OCI-LY3 (cell line): ENCODE results near the gene C19orf81.
"Not testable (repeated sequence)": the region's sequence is repeated elsewhere in the genome, so short reads cannot be mapped to it uniquely, and the experiment has no call there.

Source experiments
- EZH2phosphoT487 ChIP-seq: fragments of 200-600 bp; shearing (Covaris generic); IDR thresholded peaks from 2 replicates; pipeline ENCODE4 v1.6.1; 2018; ENCODE audit warnings: antibody characterized with exemption, mixed run types, low read depth
- TF ChIP-seq, protein P1 (sequence below): fragments of 200-600, 300-600 bp; sonication (generic); IDR thresholded peaks from 2 replicates; pipeline ENCODE4 v1.5.1; 2014; ENCODE audit warnings: antibody characterized with exemption, low read length, low read depth

DNA sequence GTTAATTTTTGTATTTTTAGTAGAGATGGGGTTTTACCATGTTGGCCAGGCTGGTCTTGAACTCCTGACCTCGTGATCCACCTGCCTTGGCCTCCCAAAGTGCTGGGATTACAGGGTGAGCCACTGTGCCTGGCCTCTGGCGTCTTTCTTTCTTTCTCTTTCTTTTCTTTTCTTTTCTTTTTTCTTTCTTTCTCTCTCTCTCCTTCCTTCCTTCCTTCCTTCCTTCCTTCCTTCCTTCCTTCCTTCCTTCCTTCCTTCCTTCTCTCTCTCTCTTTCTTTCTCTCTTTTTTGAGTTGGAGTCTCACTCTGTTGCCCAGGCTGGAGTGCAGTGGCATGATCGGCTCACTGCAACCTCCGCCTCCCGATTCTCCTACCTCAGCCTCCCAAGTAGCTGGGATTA, 30.1 kb upstream of the C19orf81 start:
- TF ChIP-seq, protein P1, sequence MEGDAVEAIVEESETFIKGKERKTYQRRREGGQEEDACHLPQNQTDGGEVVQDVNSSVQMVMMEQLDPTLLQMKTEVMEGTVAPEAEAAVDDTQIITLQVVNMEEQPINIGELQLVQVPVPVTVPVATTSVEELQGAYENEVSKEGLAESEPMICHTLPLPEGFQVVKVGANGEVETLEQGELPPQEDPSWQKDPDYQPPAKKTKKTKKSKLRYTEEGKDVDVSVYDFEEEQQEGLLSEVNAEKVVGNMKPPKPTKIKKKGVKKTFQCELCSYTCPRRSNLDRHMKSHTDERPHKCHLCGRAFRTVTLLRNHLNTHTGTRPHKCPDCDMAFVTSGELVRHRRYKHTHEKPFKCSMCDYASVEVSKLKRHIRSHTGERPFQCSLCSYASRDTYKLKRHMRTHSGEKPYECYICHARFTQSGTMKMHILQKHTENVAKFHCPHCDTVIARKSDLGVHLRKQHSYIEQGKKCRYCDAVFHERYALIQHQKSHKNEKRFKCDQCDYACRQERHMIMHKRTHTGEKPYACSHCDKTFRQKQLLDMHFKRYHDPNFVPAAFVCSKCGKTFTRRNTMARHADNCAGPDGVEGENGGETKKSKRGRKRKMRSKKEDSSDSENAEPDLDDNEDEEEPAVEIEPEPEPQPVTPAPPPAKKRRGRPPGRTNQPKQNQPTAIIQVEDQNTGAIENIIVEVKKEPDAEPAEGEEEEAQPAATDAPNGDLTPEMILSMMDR = not testable (repeated sequence)
- not testable (repeated sequence) for TF ChIP-seq EZH2phosphoT487
